GM12878 (cell line): ENCODE data around the gene CCDC117. TPM values are rescaled to one million over a fixed set of nuclear protein-coding genes. Genes with fewer than 3 reads are reported as not detected.

ENCODE experiments used
- ATAC-seq: fragments of 200-7000 bp; cut with Tn5 transposase; 3 replicates; pipeline ENCODE4 v1.9.1; 2020; ENCODE audit warnings: mild to moderate bottlenecking, moderate library complexity
- BruUV-seq: library from RNA; stranded (reverse); fragments of 400-500 nt; replicated peaks from 2 replicates; lab custom pipeline; 2021; lab: Mats Ljungman, UMichigan
- CTCF ChIA-PET: fragments of 300-600 bp; sonication (Branson Sonifier 250); formaldehyde crosslinking; extraction: SDS; loops from one replicate; lab custom pipeline; 2021; ENCODE audit warnings: inconsistent platforms; lab: Yijun Ruan, JAX
- POLR2A ChIA-PET: fragments of 350-600 bp; formaldehyde crosslinking; extraction: SDS; loops from one replicate; lab custom pipeline; 2021; ENCODE audit warnings: inconsistent platforms; lab: Charles Lee
- RAD21 ChIA-PET: fragments of 300-600 bp; sonication (Branson Sonifier 250); formaldehyde crosslinking; loops from one replicate; lab custom pipeline; 2023; ENCODE audit warnings: antibody characterized with exemption; ENCODE audit not compliant: unreplicated experiment; lab: Charles Lee
- SMC1A ChIA-PET: fragments of 300-600 bp; sonication (Branson Sonifier 250); formaldehyde crosslinking; loops from one replicate; lab custom pipeline; 2023; ENCODE audit not compliant: unreplicated experiment, uncharacterized antibody; lab: Charles Lee
- DNase-seq: peaks from one replicate; pipeline ENCODE4 v3.0.0-alpha.2; 2011; ENCODE audit warnings: low read depth, low spot score
- FAIRE-seq: peaks from 3 replicates; lab custom pipeline; 2011; peaks lifted over from hg19 to GRCh38; lab: Jason Lieb, UNC
- H2AFZ ChIP-seq: 2 replicates; pipeline ENCODE4 v1.6.0; 2011; ENCODE audit warnings: low read depth, low read length, control low read depth; ENCODE audit not compliant: control insufficient read depth
- H3K27ac ChIP-seq: 2 replicates; pipeline ENCODE4 v1.5.1; 2011; ENCODE audit warnings: control low read depth; ENCODE audit not compliant: control insufficient read depth, insufficient read depth
- H3K27me3 ChIP-seq, 2 experiments: replicated peaks in 1 of 2; 2 replicates each; pipeline versions ENCODE4 v1.6.0 to v1.6.1; 2011; ENCODE audit warnings: low read length in 1 of 2; ENCODE audit not compliant: control insufficient read depth in 2 of 2, insufficient read depth in 2 of 2
- H3K36me3 ChIP-seq, 2 experiments: 2 replicates each; pipeline ENCODE4 v1.5.1; 2011; ENCODE audit warnings: low read length in 1 of 2; ENCODE audit not compliant: control insufficient read depth in 2 of 2, insufficient read depth in 2 of 2
- H3K4me1 ChIP-seq: 2 replicates; pipeline ENCODE4 v1.6.1; 2011; ENCODE audit warnings: mild to moderate bottlenecking, low read length, moderate library complexity, mixed read lengths; ENCODE audit not compliant: control insufficient read depth, insufficient read depth
- H3K4me2 ChIP-seq: 2 replicates; pipeline ENCODE4 v1.6.0; 2011; ENCODE audit warnings: control low read depth; ENCODE audit not compliant: control insufficient read depth, insufficient read depth
- H3K4me3 ChIP-seq: fragments of 200-600 bp; sonication (generic); 2 replicates; pipeline ENCODE4 v1.5.1; 2016
- H3K79me2 ChIP-seq: 2 replicates; pipeline ENCODE4 v1.6.0; 2011; ENCODE audit warnings: low read length; ENCODE audit not compliant: control insufficient read depth, insufficient read depth
- H3K9ac ChIP-seq: 2 replicates; pipeline ENCODE4 v1.8.0; 2011; ENCODE audit warnings: low read length, control low read depth, mixed read lengths; ENCODE audit not compliant: control insufficient read depth, insufficient read depth
- H3K9me3 ChIP-seq: replicated peaks from 3 replicates; pipeline ENCODE4 v1.5.1; 2011; ENCODE audit warnings: mild to moderate bottlenecking, low read length; ENCODE audit not compliant: control insufficient read depth, insufficient read depth
- H4K20me1 ChIP-seq: 2 replicates; pipeline ENCODE4 v1.6.0; 2011; ENCODE audit not compliant: control insufficient read depth, insufficient read depth
- CBX5 ChIP-seq: sonication (generic); IDR thresholded peaks from 2 replicates; pipeline ENCODE4 v1.6.1; 2016; ENCODE audit warnings: low read depth, moderate library complexity, mild to moderate bottlenecking, inconsistent platforms
- RUNX3 ChIP-seq: IDR thresholded peaks from 2 replicates; pipeline ENCODE4 v1.6.1; 2012; ENCODE audit warnings: low read length, inconsistent platforms
- TCF7 ChIP-seq: IDR thresholded peaks from 2 replicates; pipeline ENCODE4 v1.6.1; 2014; ENCODE audit warnings: antibody characterized with exemption, borderline replicate concordance
- WGBS: methylation state at CpG from one replicate; pipeline ENCODE4 v1.1.6; 2016; ENCODE audit warnings: low lambda C conversion rate; ENCODE audit not compliant: insufficient replicate concordance, insufficient coverage; ENCODE audit errors: missing lambda C conversion rate; 5-methylcytosine and 5-hydroxymethylcytosine counted together
- in situ Hi-C: fragments of 300-500 bp; cut with MboI; formaldehyde crosslinking; loops from 9 replicates; pipeline ENCODE4 v1.14.3; 2018; ENCODE audit warnings: mixed read lengths
- intact Hi-C: fragments of 100-400 bp; cut with micrococcal nuclease; formaldehyde crosslinking; loops from one replicate; pipeline ENCODE4 v1.14.2; 2022; ENCODE audit not compliant: unreplicated experiment
- polyA plus RNA-seq, 11 experiments: library from polyadenylated mRNA; depleted of rRNA in 4 of 11; unstranded in 6 of 11; stranded (reverse) in 5 of 11; fragments of >200 nt; fragmentation: Nextera tagmentation in 4 of 11; fragmentation: Illumina TruSeq in 1 of 11; extraction: Ambion mirVana in 4 of 11; extraction: Trizol in 1 of 11; gene quantifications; 1 replicate in 1 of 11; 2 replicates in 10 of 11; pipeline versions ENCODE4 v1.2.1 to v1.2.3, GENCODE V29; 2011 to 2016; ENCODE audit warnings: inconsistent platforms in 2 of 11, missing spikeins in 2 of 11, low read depth in 1 of 11
- total RNA-seq, 4 experiments: library from RNA; depleted of rRNA in 3 of 4; stranded (reverse); fragments of >200 nt in 3 of 4; fragmentation: Illumina TruSeq in 1 of 4; extraction: Trizol in 1 of 4; gene quantifications; 2 replicates each; pipeline versions ENCODE4 v1.2.1 to v1.2.3, GENCODE V29; 2013 to 2021
- TF ChIP-seq, protein P1 (sequence below): fragments of 450-650 bp; IDR thresholded peaks from 2 replicates; pipeline ENCODE4 v1.6.1; 2017; ENCODE audit warnings: antibody characterized with exemption, mild to moderate bottlenecking, moderate library complexity

CCDC117 gene
- total and polyA plus RNA-seq, 10 of the 15 experiments (the other 5 are each of a cell fraction or from before 2014, with no cell fraction given): 6.3 to 32.2 (median 20.6) TPM

DNA sequence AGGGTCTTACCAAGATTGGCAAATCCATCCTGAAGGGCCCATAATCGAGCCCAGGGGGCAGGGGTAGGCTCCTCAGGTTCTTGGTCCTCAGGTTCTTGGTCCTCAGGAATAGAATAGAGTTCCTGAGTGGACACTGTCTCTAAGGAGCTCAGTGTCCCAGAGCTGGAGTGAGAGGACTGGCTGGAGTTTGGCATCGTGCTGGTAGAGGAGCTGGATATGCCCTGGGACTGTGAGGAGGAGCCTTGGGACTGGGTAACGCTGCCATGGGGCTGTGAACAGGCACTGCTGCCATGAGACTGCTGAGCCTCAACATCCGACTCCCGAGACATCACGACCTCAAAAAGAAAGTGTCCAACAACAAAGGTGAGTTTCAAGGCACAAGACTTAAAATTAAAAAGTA lies 38.1 kb upstream of the CCDC117 start:
- Histone ChIP-seq H3K27ac (no peak overlapping the region), H3K4me1 (no peaks in the 10 kb centered on the region), H3K27me3 (no peaks in the 10 kb centered on the region), H3K79me2 (no peaks in the 10 kb centered on the region; the same call in 1 of the 2 replicates), H3K9me3 (no peaks in the 10 kb centered on the region), H3K4me2 (no peak overlapping the region), H3K9ac (no peak overlapping the region), H3K4me3 (no peak overlapping the region), H2AFZ (no peak overlapping the region), H3K36me3 (peaks cover 0 to 3% of the 10 kb centered on the region in 2 experiments; a peak in 1 of 4 replicates), H4K20me1 (no peaks in the 10 kb centered on the region)
- TF ChIP-seq, protein P1, sequence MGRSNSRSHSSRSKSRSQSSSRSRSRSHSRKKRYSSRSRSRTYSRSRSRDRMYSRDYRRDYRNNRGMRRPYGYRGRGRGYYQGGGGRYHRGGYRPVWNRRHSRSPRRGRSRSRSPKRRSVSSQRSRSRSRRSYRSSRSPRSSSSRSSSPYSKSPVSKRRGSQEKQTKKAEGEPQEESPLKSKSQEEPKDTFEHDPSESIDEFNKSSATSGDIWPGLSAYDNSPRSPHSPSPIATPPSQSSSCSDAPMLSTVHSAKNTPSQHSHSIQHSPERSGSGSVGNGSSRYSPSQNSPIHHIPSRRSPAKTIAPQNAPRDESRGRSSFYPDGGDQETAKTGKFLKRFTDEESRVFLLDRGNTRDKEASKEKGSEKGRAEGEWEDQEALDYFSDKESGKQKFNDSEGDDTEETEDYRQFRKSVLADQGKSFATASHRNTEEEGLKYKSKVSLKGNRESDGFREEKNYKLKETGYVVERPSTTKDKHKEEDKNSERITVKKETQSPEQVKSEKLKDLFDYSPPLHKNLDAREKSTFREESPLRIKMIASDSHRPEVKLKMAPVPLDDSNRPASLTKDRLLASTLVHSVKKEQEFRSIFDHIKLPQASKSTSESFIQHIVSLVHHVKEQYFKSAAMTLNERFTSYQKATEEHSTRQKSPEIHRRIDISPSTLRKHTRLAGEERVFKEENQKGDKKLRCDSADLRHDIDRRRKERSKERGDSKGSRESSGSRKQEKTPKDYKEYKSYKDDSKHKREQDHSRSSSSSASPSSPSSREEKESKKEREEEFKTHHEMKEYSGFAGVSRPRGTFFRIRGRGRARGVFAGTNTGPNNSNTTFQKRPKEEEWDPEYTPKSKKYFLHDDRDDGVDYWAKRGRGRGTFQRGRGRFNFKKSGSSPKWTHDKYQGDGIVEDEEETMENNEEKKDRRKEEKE: no peak
- TF ChIP-seq TCF7 (no peak), RUNX3 (no peak), CBX5 (no peak)
- POLR2A ChIA-PET: interaction anchor here (0.7 kb wide), 1 partner anchor 100 kb away, joined by 4 read pairs; no protein-coding TSS in a partner anchor
- BruUV-seq: no TSS peak
- DNase-seq (no peak), ATAC-seq (no peak), FAIRE-seq (no peak)
- RAD21 ChIA-PET: no interaction called here
- CTCF ChIA-PET: interaction anchor here (0.6 to 0.7 kb wide), 2 partner anchors 92 to 105 kb away, joined by 3 to 5 read pairs; no protein-coding TSS in a partner anchor
- in situ Hi-C loops (no loop called here), intact Hi-C loops (no loop called here)
- SMC1A ChIA-PET: no interaction called here
- 94% methylated on average over 6 of the region's 6 CpGs for WGBS
